Stimulated activated CD8-positive, alpha-beta memory T cell treated with anti-CD3 and anti-CD28 coated beads, Interleukin-4, amount 100 ng/mL, for 48 hours (primary cell): Measurements from ENCODE around the gene NUTM1.
"Not testable (repeated sequence)": the region's sequence is repeated elsewhere in the genome, so short reads cannot be mapped to it uniquely, and the experiment has no call there.

ENCODE experiments used
- DNase-seq: peaks from one replicate; pipeline ENCODE4 v3.0.0-alpha.2; 2020

The NUTM1 gene

GRCh38 chr15:34337557-34338306 is 5.4 kb upstream of the NUTM1 start, which contains the start of gene SLC12A6:
Gene SLC12A6 (minus strand): TSS chr15:34337781. CDS start chr15:34336680, 1,101 bp downstream.
- peak; percentile 93 for DNase-seq

- DNase-seq = no peak
Observed at GRCh38 chr15:34338347-34338746, 4.8 kb upstream of the NUTM1 start.

GRCh38 chr15:34339946-34340345 is 3.2 kb upstream of the NUTM1 start:
- DNase-seq = no peak

GRCh38 chr15:34341381-34342212 is 1.5 kb upstream of the NUTM1 start:
- no peak for DNase-seq

- DNase-seq = not testable (repeated sequence)
Observed at GRCh38 chr15:34342213-34342736, 840 bp upstream of the NUTM1 start.

- DNase-seq = no peak
Observed at GRCh38 chr15:34347951-34348638, 5.0 kb downstream of the NUTM1 start.

GRCh38 chr15:34348735-34349300 is 5.7 kb downstream of the NUTM1 start:
- no peak for DNase-seq

GRCh38 chr15:34349769-34350168 is 6.7 kb downstream of the NUTM1 start:
- DNase-seq = no peak

GRCh38 chr15:34352996-34353395 is 9.9 kb downstream of the NUTM1 start:
- DNase-seq = not testable (repeated sequence)

- no peak for DNase-seq
Observed at GRCh38 chr15:34353627-34354026, 10.5 kb downstream of the NUTM1 start.

GRCh38 chr15:34354286-34354685 is 11.2 kb downstream of the NUTM1 start:
- DNase-seq = no peak

GRCh38 chr15:34355241-34355640 is 12.1 kb downstream of the NUTM1 start:
- no peak for DNase-seq

GRCh38 chr15:34357653-34358052 is 14.5 kb downstream of the NUTM1 start:
- no peak for DNase-seq

- DNase-seq = no peak
Observed at GRCh38 chr15:34358367-34358766, 15.3 kb downstream of the NUTM1 start.

GRCh38 chr15:34358948-34359347 is 15.8 kb downstream of the NUTM1 start:
- no peak for DNase-seq

GRCh38 chr15:34359416-34359815 is 16.3 kb downstream of the NUTM1 start:
- no peak for DNase-seq

- no peak for DNase-seq
Observed at GRCh38 chr15:34360298-34360697, 17.2 kb downstream of the NUTM1 start.

GRCh38 chr15:34361278-34361677 is 18.2 kb downstream of the NUTM1 start:
- no peak for DNase-seq

GRCh38 chr15:34362047-34362773 is 19.1 kb downstream of the NUTM1 start:
- DNase-seq = no peak

GRCh38 chr15:34364041-34364440 is 20.9 kb downstream of the NUTM1 start:
- DNase-seq = no peak

- DNase-seq = no peak
Observed at GRCh38 chr15:34365091-34365825, 22.1 kb downstream of the NUTM1 start.
